DOHH2 (cell line): Measurements from ENCODE around the gene HK1.

Experiments
- CTCF ChIP-seq: fragments of 200-600 bp; sonication (generic); IDR thresholded peaks from one replicate; pipeline ENCODE4 v1.5.1; 2014; ENCODE audit warnings: antibody characterized with exemption, mild to moderate bottlenecking, low read depth, low read length; ENCODE audit not compliant: poor library complexity, severe bottlenecking
- EZH2phosphoT487 ChIP-seq: fragments of 200-600 bp; sonication (generic); IDR thresholded peaks from 2 replicates; pipeline ENCODE4 v1.6.1; 2017; ENCODE audit warnings: borderline replicate concordance, mild to moderate bottlenecking, antibody characterized with exemption, low read length, moderate library complexity, mixed read lengths

DNA sequence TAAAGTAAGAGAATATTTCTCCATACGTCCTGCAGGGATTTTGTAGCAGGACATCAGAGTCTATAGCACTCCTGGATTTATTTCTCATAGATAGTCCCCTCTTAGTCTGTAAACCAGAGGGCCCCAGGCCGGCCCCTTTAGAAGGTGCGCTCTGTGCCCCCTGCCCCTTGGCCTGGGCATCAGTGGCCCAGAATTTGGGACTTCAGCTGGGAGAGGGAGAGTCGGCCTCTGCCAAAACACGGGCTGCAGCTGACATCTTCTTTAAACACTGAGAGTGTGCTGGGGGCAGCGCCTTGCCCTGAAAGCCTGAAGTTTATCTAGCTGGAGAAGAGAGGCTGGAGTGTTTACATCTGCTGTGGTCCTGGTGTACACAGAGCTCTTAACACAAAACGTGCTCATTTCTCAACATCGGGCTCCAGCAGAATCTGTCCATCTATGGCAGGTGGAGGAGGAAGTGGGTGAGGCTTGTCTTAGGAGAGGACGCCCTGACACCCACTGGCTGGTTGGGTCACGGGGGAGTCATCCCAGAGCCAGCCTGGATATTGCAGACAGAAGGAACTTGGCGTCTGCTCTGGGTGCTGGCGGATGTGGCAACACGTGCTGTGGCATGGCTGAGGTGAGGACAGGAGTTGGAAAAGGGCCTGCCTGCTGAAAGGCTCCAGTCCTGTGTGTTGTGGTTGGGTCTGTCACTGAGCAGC, 143.5 kb downstream of the HK1 start:
- TF ChIP-seq CTCF = no peak
- no peak for TF ChIP-seq EZH2phosphoT487
